Esophagus muscularis mucosa (tissue), 4 donors: ENCODE results near the gene TTF1. TPM values are rescaled to one million over a fixed set of nuclear protein-coding genes. Genes with fewer than 3 reads are reported as not detected.

Experiments used
- DNase-seq: peaks from one replicate; pipeline ENCODE4 v3.0.0-alpha.2; 2017; ENCODE audit errors: extremely low spot score
- H3K27ac ChIP-seq, 4 donors: fragments of 200-600 bp; sonication (generic); replicated peaks in 1 of 4; 1 replicate in 3 of 4; 2 replicates in 1 of 4; pipeline ENCODE4 v1.5.1; 2016 to 2019; ENCODE audit warnings: mild to moderate bottlenecking in 1 of 4
- H3K27me3 ChIP-seq, 4 donors: fragments of 200-600 bp; sonication (generic); one replicate each; pipeline versions ENCODE4 v1.5.1 to v1.6.0; 2016 to 2019
- H3K36me3 ChIP-seq, 4 donors: fragments of 200-600 bp; sonication (generic); one replicate each; pipeline ENCODE4 v1.5.1; 2016 to 2019
- H3K4me1 ChIP-seq, 4 donors: fragments of 200-600 bp; sonication (generic); one replicate each; pipeline ENCODE4 v1.5.1; 2016 to 2019
- H3K4me3 ChIP-seq, 4 donors: fragments of 200-600 bp; sonication (generic); 1 replicate in 2 of 4; 2 replicates in 2 of 4; pipeline ENCODE4 v1.5.1; 2016 to 2019; ENCODE audit warnings: mild to moderate bottlenecking in 4 of 4, moderate library complexity in 1 of 4
- H3K9me3 ChIP-seq, 4 donors: fragments of 200-600 bp; sonication (generic); 1 replicate in 3 of 4; 2 replicates in 1 of 4; pipeline ENCODE4 v1.5.1; 2016 to 2019
- CTCF ChIP-seq, 3 experiments: fragments of 200-600 bp in 2 of 3; fragments of 450-650 bp in 1 of 3; sonication (generic) in 2 of 3; IDR thresholded peaks; one replicate each; pipeline ENCODE4 v1.5.1; 2017 to 2019; ENCODE audit warnings: antibody characterized with exemption in 3 of 3, mild to moderate bottlenecking in 2 of 3, moderate library complexity in 1 of 3
- EP300 ChIP-seq: sonication (generic); formaldehyde crosslinking; IDR thresholded peaks from one replicate; pipeline ENCODE4 v1.6.1; 2017; ENCODE audit warnings: antibody characterized with exemption
- POLR2A ChIP-seq: fragments of 450-650 bp; IDR thresholded peaks from one replicate; pipeline ENCODE4 v1.6.1; 2017; ENCODE audit warnings: antibody characterized with exemption, moderate library complexity, mild to moderate bottlenecking, low read depth
- POLR2AphosphoS5 ChIP-seq, 2 donors: sonication (generic); formaldehyde crosslinking; IDR thresholded peaks; one replicate each; pipeline ENCODE4 v1.6.1; 2017; ENCODE audit warnings: antibody characterized with exemption in 2 of 2
- WGBS: methylation state at CpG from one replicate; pipeline ENCODE4 v1.1.5; 2018; 5-methylcytosine and 5-hydroxymethylcytosine counted together
- intact Hi-C: fragments of 100-400 bp; cut with DNase I; formaldehyde crosslinking; loops from one replicate; pipeline ENCODE4 v1.15.1; 2023
- total RNA-seq, 4 donors: library from RNA; depleted of rRNA; stranded (reverse); fragments of >200 nt; gene quantifications; one replicate each; pipeline versions ENCODE4 v1.1.0 to v1.2.1, GENCODE V29; 2016

Gene TTF1
- total RNA-seq, 4 donors from 2014 or later = 9.6 to 17.2 (median 12.8) TPM

- intact Hi-C loops = no loop called here
These were observed 2.3 kb downstream of the TTF1 start for GRCh38 chr9:132404228-132404881.

DNA sequence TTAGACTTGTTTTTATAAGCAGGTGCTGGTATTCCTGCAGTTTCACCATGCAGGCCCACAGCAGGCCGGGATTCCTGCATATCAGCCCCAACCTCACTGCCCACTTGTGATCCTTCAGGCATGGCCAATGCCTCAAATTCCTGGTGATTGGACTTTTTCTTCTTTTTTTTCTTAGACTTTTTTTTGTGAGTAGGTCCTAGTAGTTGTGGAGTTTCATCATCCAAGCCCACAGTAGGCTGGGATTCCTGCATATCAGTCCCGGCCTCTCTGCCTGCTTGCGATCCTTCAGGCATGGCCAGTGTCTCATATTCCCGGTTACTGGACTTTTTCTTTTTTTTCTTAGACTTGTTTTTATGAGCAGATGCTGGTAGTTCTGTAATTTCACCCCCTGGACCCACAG, 4.8 kb downstream of the TTF1 start:
- H3K4me1 ChIP-seq = peaks cover 12 to 22% (median 17%) of the 10 kb centered on the region in 4 donors
- no peak for TF ChIP-seq POLR2AphosphoS5 (IDR thresholded peaks at IDR 0.05)
- TF ChIP-seq POLR2A = no peak
- no peak overlapping the region for H3K27ac ChIP-seq
- H3K9me3 ChIP-seq = no peaks in the 10 kb centered on the region
- intact Hi-C loops = no loop called here
- H3K27me3 ChIP-seq = no peaks in the 10 kb centered on the region
- 96% methylated on average over 4 of the region's 4 CpGs for WGBS
- no peak for DNase-seq
- peaks cover 34 to 68% (median 63%) of the 10 kb centered on the region in 4 donors for H3K36me3 ChIP-seq
- H3K4me3 ChIP-seq = no peak overlapping the region

More at GRCh38 chr9:132404228-132404881, 2.3 kb downstream of the TTF1 start:
- peaks cover 0 to 4% (median 2%) of the 10 kb centered on the region in 4 donors for H3K27me3 ChIP-seq
- DNase-seq = no peak
- TF ChIP-seq EP300 (no peak), POLR2A (no peak), CTCF (IDR thresholded peaks at IDR 0.05) (no peak), POLR2AphosphoS5 (IDR thresholded peaks at IDR 0.05) (no peak)
- 54% methylated on average over 9 of the region's 9 CpGs for WGBS
- no peak overlapping the region for H3K27ac ChIP-seq
- H3K36me3 ChIP-seq = peaks cover 12 to 44% (median 38%) of the 10 kb centered on the region in 4 donors
- no peaks in the 10 kb centered on the region for H3K9me3 ChIP-seq
- peaks cover 17 to 30% (median 24%) of the 10 kb centered on the region in 4 donors for H3K4me1 ChIP-seq
- H3K4me3 ChIP-seq = no peak overlapping the region

DNA sequence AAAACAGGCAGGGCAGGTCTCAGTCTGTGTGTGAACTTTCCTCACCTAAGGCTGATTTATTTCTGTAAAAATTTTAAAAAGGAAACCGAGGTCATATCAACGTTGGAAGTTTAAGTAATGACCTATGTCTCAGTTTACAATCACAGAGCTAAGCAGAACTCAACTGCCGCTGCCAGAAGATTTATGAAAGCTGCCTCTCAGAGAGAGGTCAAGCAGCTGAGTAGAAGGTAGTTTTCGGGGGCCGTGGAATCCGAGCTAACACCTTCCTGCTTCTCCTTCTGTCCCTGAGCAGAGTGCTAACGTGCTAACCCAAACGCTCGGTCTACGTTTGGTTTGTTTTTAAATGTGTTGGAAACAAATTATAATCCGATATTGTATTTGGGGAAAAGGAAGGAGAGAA, 11.1 kb downstream of the TTF1 start:
- no peak for TF ChIP-seq POLR2A
- TF ChIP-seq POLR2AphosphoS5 (IDR thresholded peaks at IDR 0.05) = no peak
- TF ChIP-seq CTCF (IDR thresholded peaks at IDR 0.05) = no peak
- TF ChIP-seq EP300 = no peak
- intact Hi-C loops = no loop called here
- H3K9me3 ChIP-seq = no peaks in the 10 kb centered on the region
- H3K36me3 ChIP-seq = peaks cover 76 to 100% (median 97%) of the 10 kb centered on the region in 4 donors
- DNase-seq = no peak
- H3K4me1 ChIP-seq = no peaks in the 10 kb centered on the region
- H3K27ac ChIP-seq = no peak overlapping the region
- 87% methylated on average over 11 of the region's 11 CpGs for WGBS
- no peak overlapping the region for H3K4me3 ChIP-seq
- no peaks in the 10 kb centered on the region for H3K27me3 ChIP-seq

DNA sequence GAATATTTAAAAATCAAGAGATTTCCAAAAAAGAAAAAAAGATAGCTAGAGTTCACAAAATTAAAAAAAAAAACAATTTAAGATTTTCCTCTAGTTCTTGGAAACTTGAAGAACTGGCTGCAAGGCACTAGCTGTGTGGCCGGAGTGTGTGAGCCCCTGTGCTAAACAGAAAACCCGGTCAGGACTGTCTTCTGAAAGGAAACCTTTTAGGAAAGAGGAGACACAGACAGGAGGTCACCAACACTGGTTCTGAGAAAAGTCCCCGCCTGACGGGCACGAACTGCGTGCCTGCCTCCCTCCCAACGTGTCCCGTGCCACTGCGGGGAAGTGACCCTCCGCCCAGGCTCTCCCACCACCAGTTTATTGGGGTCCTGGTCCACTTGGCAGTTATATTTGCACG, 15.2 kb downstream of the TTF1 start:
- no peak overlapping the region for H3K4me3 ChIP-seq
- no peaks in the 10 kb centered on the region for H3K9me3 ChIP-seq
- 90% methylated on average over 9 of the region's 11 CpGs for WGBS
- peaks cover 81 to 100% (median 96%) of the 10 kb centered on the region in 4 donors for H3K36me3 ChIP-seq
- no peak for DNase-seq
- H3K27me3 ChIP-seq = no peaks in the 10 kb centered on the region
- TF ChIP-seq CTCF (IDR thresholded peaks at IDR 0.05) (no peak), POLR2AphosphoS5 (IDR thresholded peaks at IDR 0.05) (no peak), POLR2A (no peak), EP300 (no peak)
- no peaks in the 10 kb centered on the region for H3K4me1 ChIP-seq
- H3K27ac ChIP-seq = no peak overlapping the region
- intact Hi-C loops = no loop called here

- H3K27ac ChIP-seq = no peak overlapping the region
- DNase-seq = no peak
- intact Hi-C loops = no loop called here
- no peak for TF ChIP-seq CTCF (IDR thresholded peaks at IDR 0.05)
- no peak for TF ChIP-seq EP300
- TF ChIP-seq POLR2A = no peak
- no peak for TF ChIP-seq POLR2AphosphoS5 (IDR thresholded peaks at IDR 0.05)
- no peak overlapping the region for H3K4me3 ChIP-seq
- 78% methylated on average over 7 of the region's 7 CpGs for WGBS
- H3K36me3 ChIP-seq = peaks cover 81 to 100% (median 96%) of the 10 kb centered on the region in 4 donors
- no peaks in the 10 kb centered on the region for H3K4me1 ChIP-seq
- H3K9me3 ChIP-seq = no peaks in the 10 kb centered on the region
- H3K27me3 ChIP-seq = no peaks in the 10 kb centered on the region
These were observed 15.7 kb downstream of the TTF1 start for GRCh38 chr9:132390966-132391365.
